ENCODE results near the gene GCN1. TPM values are rescaled to one million over a fixed set of nuclear protein-coding genes. Genes with fewer than 3 reads are reported as not detected.
"Not testable (repeated sequence)": the region's sequence is repeated elsewhere in the genome, so short reads cannot be mapped to it uniquely, and the experiment has no call there.

GCN1 gene
- total RNA-seq, 3 donors from 2014 or later = 74.6 to 108 (median 76.7) TPM

- intact Hi-C loops (cut with DNase I, micrococcal nuclease) = no loop called here
- ATAC-seq (no peak), DNase-seq (no peak)
- no peak for TF ChIP-seq CTCF (IDR thresholded peaks at IDR 0.05)
- Histone ChIP-seq H3K36me3 (ENCODE audit: low read depth) (peaks cover 13% of the 10 kb centered on the region), H3K9me3 (no peaks in the 10 kb centered on the region), H3K4me1 (ENCODE audit: low read depth) (peaks cover 46% of the 10 kb centered on the region), H3K4me3 (no peak overlapping the region)
These were observed 3.0 kb upstream of the GCN1 start for GRCh38 chr12:120197542-120197887.

- intact Hi-C loops (cut with DNase I, micrococcal nuclease); H3K9me3 ChIP-seq; ATAC-seq; H3K4me3 ChIP-seq: not testable (repeated sequence)
- Histone ChIP-seq H3K36me3 (ENCODE audit: low read depth) (peaks cover 13% of the 10 kb centered on the region), H3K4me1 (ENCODE audit: low read depth) (peaks cover 46% of the 10 kb centered on the region)
- DNase-seq = peak in 1 of 3 donors; percentile 3
These were observed 2.5 kb upstream of the GCN1 start for GRCh38 chr12:120196817-120197541.

- no peak for TF ChIP-seq CTCF (IDR thresholded peaks at IDR 0.05)
- H3K9me3 ChIP-seq = no peaks in the 10 kb centered on the region
These were observed 1.8 kb upstream of the GCN1 start for GRCh38 chr12:120196363-120196762.

GRCh38 chr12:120194226-120194533, 335 bp downstream of the GCN1 start:
- no peak for DNase-seq
- peaks cover 13% of the 10 kb centered on the region for H3K36me3 ChIP-seq (ENCODE audit: low read depth)
- H3K9me3 ChIP-seq = no peaks in the 10 kb centered on the region
- TF ChIP-seq CTCF (IDR thresholded peaks at IDR 0.05) = no peak
- H3K4me1 ChIP-seq (ENCODE audit: low read depth) = peaks cover 42% of the 10 kb centered on the region
- peak overlapping the region; percentile 57 for H3K4me3 ChIP-seq
- intact Hi-C loops (cut with DNase I, micrococcal nuclease) = no loop called here
- ATAC-seq = peak; percentile 55

More at GRCh38 chr12:120196363-120196762, 1.8 kb upstream of the GCN1 start:
- intact Hi-C loops (cut with DNase I, micrococcal nuclease) = no loop called here
- no peak for ATAC-seq
- DNase-seq = peak in 1 of 3 donors; percentile 15
- Histone ChIP-seq H3K4me1 (ENCODE audit: low read depth) (peaks cover 52% of the 10 kb centered on the region), H3K36me3 (ENCODE audit: low read depth) (peaks cover 13% of the 10 kb centered on the region), H3K4me3 (no peak overlapping the region)

- H3K9me3 ChIP-seq; H3K4me3 ChIP-seq; DNase-seq; ATAC-seq; intact Hi-C loops (cut with DNase I, micrococcal nuclease): not testable (repeated sequence)
- H3K36me3 ChIP-seq (ENCODE audit: low read depth) = peaks cover 12% of the 10 kb centered on the region
- H3K4me1 ChIP-seq (ENCODE audit: low read depth) = peaks cover 34% of the 10 kb centered on the region
These were observed 1.2 kb downstream of the GCN1 start for GRCh38 chr12:120193286-120193685.

- Histone ChIP-seq H3K4me3 (no peak overlapping the region), H3K4me1 (ENCODE audit: low read depth) (peaks cover 27% of the 10 kb centered on the region), H3K36me3 (ENCODE audit: low read depth) (no peaks in the 10 kb centered on the region), H3K9me3 (no peaks in the 10 kb centered on the region)
- DNase-seq = no peak
- intact Hi-C loops (cut with DNase I, micrococcal nuclease) = no loop called here
- ATAC-seq = no peak
- no peak for TF ChIP-seq CTCF (IDR thresholded peaks at IDR 0.05)
These were observed 3.5 kb downstream of the GCN1 start for GRCh38 chr12:120190985-120191480.
